ENCODE results near the gene ACACA.
"Not testable (repeated sequence)": the region's sequence is repeated elsewhere in the genome, so short reads cannot be mapped to it uniquely, and the experiment has no call there.

The ACACA gene

GRCh38 chr17:37406635-37407461, at the start of gene ACACA, which contains the start of gene TADA2A:
ACACA (minus strand) TSS chr17:37406836; CDS start chr17:37406299, 537 bp downstream.
TADA2A (plus strand) TSS chr17:37406886; CDS start chr17:37411366, 4,480 bp downstream.
- peak; percentile 82 for DNase-seq

- no peak for DNase-seq
Measured at GRCh38 chr17:37450112-37450511, 43.5 kb upstream of the ACACA start.

GRCh38 chr17:37447641-37448040, 41.0 kb upstream of the ACACA start:
- no peak for DNase-seq

- no peak for DNase-seq
Measured at GRCh38 chr17:37446027-37446426, 39.4 kb upstream of the ACACA start.

- not testable (repeated sequence) for DNase-seq
Measured at GRCh38 chr17:37441369-37442014, 34.9 kb upstream of the ACACA start.

GRCh38 chr17:37440424-37440823, 33.8 kb upstream of the ACACA start:
- no peak for DNase-seq

GRCh38 chr17:37438141-37438540, 31.5 kb upstream of the ACACA start:
- DNase-seq: no peak

GRCh38 chr17:37432671-37433070, 26.0 kb upstream of the ACACA start:
- no peak for DNase-seq

- DNase-seq: no peak
Measured at GRCh38 chr17:37430051-37430627, 23.5 kb upstream of the ACACA start.

- no peak for DNase-seq
Measured at GRCh38 chr17:37429453-37429852, 22.8 kb upstream of the ACACA start.

GRCh38 chr17:37429039-37429438, 22.4 kb upstream of the ACACA start:
- no peak for DNase-seq

GRCh38 chr17:37425268-37425667, 18.6 kb upstream of the ACACA start:
- no peak for DNase-seq

- DNase-seq: no peak
Measured at GRCh38 chr17:37422971-37423625, 16.5 kb upstream of the ACACA start.

- DNase-seq: no peak
Measured at GRCh38 chr17:37417852-37418251, 11.2 kb upstream of the ACACA start.

- no peak for DNase-seq
Measured at GRCh38 chr17:37413875-37414519, 7.4 kb upstream of the ACACA start.

GRCh38 chr17:37410357-37410756, 3.7 kb upstream of the ACACA start:
- DNase-seq: no peak

GRCh38 chr17:37408145-37408479, 1.5 kb upstream of the ACACA start:
- DNase-seq: not testable (repeated sequence)

GRCh38 chr17:37405955-37406634, 541 bp downstream of the ACACA start:
- DNase-seq: no peak

- DNase-seq: not testable (repeated sequence)
Measured at GRCh38 chr17:37405522-37405921, 1.1 kb downstream of the ACACA start.

- DNase-seq: no peak
Measured at GRCh38 chr17:37400505-37400904, 6.1 kb downstream of the ACACA start.

GRCh38 chr17:37399265-37399803, 7.3 kb downstream of the ACACA start:
- no peak for DNase-seq

GRCh38 chr17:37393352-37393751, 13.3 kb downstream of the ACACA start:
- DNase-seq: no peak

Data from COR-L47 (cell line).